GM06990 (cell line): Measurements from ENCODE around the gene ZBTB20.

Experiments used
- DNase-seq: peaks from one replicate; pipeline ENCODE4 v3.0.0-alpha.2; 2011; ENCODE audit not compliant: insufficient read length; ENCODE audit errors: extremely low read depth
- H3K27me3 ChIP-seq: replicated peaks from 2 replicates; pipeline ENCODE4 v1.6.0; 2011; ENCODE audit warnings: low read length; ENCODE audit not compliant: control insufficient read depth, insufficient read depth
- H3K36me3 ChIP-seq: 2 replicates; pipeline ENCODE4 v1.5.1; 2011; ENCODE audit warnings: low read length; ENCODE audit not compliant: control insufficient read depth, insufficient read depth
- H3K4me3 ChIP-seq: replicated peaks from 2 replicates; pipeline ENCODE4 v1.5.1; 2011; ENCODE audit warnings: low read depth, mild to moderate bottlenecking, control low read depth, low read length
- CTCF ChIP-seq: IDR thresholded peaks from 2 replicates; pipeline ENCODE4 v1.5.1; 2011; ENCODE audit warnings: low read length, control low read depth, mild to moderate bottlenecking, inconsistent platforms; ENCODE audit not compliant: insufficient read depth, poor library complexity, severe bottlenecking

ZBTB20 gene

GRCh38 chr3:114600571-114600970 lies 546.5 kb downstream of the ZBTB20 start:
- Histone ChIP-seq H3K27me3 (no peaks in the 10 kb centered on the region), H3K36me3 (no peaks in the 10 kb centered on the region), H3K4me3 (no peak overlapping the region)
- no peak for TF ChIP-seq CTCF
- no peak for DNase-seq

GRCh38 chr3:114597871-114598270 lies 549.2 kb downstream of the ZBTB20 start:
- no peaks in the 10 kb centered on the region for H3K27me3 ChIP-seq
- no peaks in the 10 kb centered on the region for H3K36me3 ChIP-seq
- no peak for DNase-seq
- H3K4me3 ChIP-seq = no peak overlapping the region
- no peak for TF ChIP-seq CTCF

- Histone ChIP-seq H3K4me3 (no peak overlapping the region), H3K36me3 (no peaks in the 10 kb centered on the region), H3K27me3 (no peaks in the 10 kb centered on the region)
- peak; percentile 2 for TF ChIP-seq CTCF
- no peak for DNase-seq
Observed at GRCh38 chr3:114597012-114597411, 550.1 kb downstream of the ZBTB20 start.

GRCh38 chr3:114596147-114596546 lies 550.9 kb downstream of the ZBTB20 start:
- no peak overlapping the region for H3K4me3 ChIP-seq
- no peaks in the 10 kb centered on the region for H3K36me3 ChIP-seq
- no peak for TF ChIP-seq CTCF
- DNase-seq = no peak
- no peaks in the 10 kb centered on the region for H3K27me3 ChIP-seq

- no peak for DNase-seq
- no peaks in the 10 kb centered on the region for H3K36me3 ChIP-seq
- TF ChIP-seq CTCF = no peak
- no peaks in the 10 kb centered on the region for H3K27me3 ChIP-seq
- H3K4me3 ChIP-seq = no peak overlapping the region
Observed at GRCh38 chr3:114595522-114596028, 551.5 kb downstream of the ZBTB20 start.
